Endodermal cell (in vitro differentiated cells): ENCODE data around the gene KLK5. TPM values are rescaled to one million over a fixed set of nuclear protein-coding genes. Genes with fewer than 3 reads are reported as not detected.

Experiments used
- DNase-seq: peaks from one replicate; pipeline ENCODE4 v3.0.0-alpha.2; 2017
- H3K27ac ChIP-seq: 2 replicates; pipeline ENCODE4 v1.5.1; 2013; ENCODE audit warnings: mild to moderate bottlenecking, low read depth, low read length, moderate library complexity
- H3K27me3 ChIP-seq: 2 replicates; pipeline ENCODE4 v1.6.1; 2013; ENCODE audit warnings: mild to moderate bottlenecking, low read length, moderate library complexity; ENCODE audit not compliant: insufficient read depth, control insufficient read depth, poor library complexity, severe bottlenecking
- H3K36me3 ChIP-seq: 2 replicates; pipeline ENCODE4 v1.7.0; 2013; ENCODE audit warnings: mild to moderate bottlenecking, low read length, moderate library complexity; ENCODE audit not compliant: control insufficient read depth, insufficient read depth
- H3K4me1 ChIP-seq: one replicate; pipeline ENCODE4 v1.7.0; 2013; ENCODE audit warnings: low read length; ENCODE audit not compliant: control insufficient read depth, insufficient read depth
- H3K4me3 ChIP-seq: 2 replicates; pipeline ENCODE4 v1.5.1; 2013; ENCODE audit warnings: mild to moderate bottlenecking, low read length, moderate library complexity
- H3K9ac ChIP-seq: 2 replicates; pipeline ENCODE4 v1.6.1; 2013; ENCODE audit warnings: mild to moderate bottlenecking, low read length, moderate library complexity; ENCODE audit not compliant: poor library complexity, severe bottlenecking; ENCODE audit errors: extremely low read depth
- H3K9me3 ChIP-seq: 2 replicates; pipeline ENCODE4 v1.6.1; 2013; ENCODE audit warnings: mild to moderate bottlenecking, low read length, moderate library complexity; ENCODE audit not compliant: control insufficient read depth
- H3K27ac Mint-ChIP-seq: 2 replicates; pipeline ENCODE4 v1.8.0; 2020; ENCODE audit warnings: mixed read lengths
- H3K27me3 Mint-ChIP-seq: 2 replicates; pipeline ENCODE4 v1.8.0; 2021; ENCODE audit warnings: mild to moderate bottlenecking, mixed read lengths; ENCODE audit not compliant: insufficient read depth
- H3K36me3 Mint-ChIP-seq: 2 replicates; pipeline ENCODE4 v1.8.0; 2020; ENCODE audit warnings: low read depth, mixed read lengths
- H3K4me1 Mint-ChIP-seq: 2 replicates; pipeline ENCODE4 v1.8.0; 2020; ENCODE audit warnings: mixed read lengths
- H3K4me3 Mint-ChIP-seq: 2 replicates; pipeline ENCODE4 v1.8.0; 2020; ENCODE audit warnings: mild to moderate bottlenecking, moderate library complexity, mixed read lengths
- H3K9me3 Mint-ChIP-seq: 2 replicates; pipeline ENCODE4 v1.8.0; 2020; ENCODE audit warnings: mild to moderate bottlenecking, mixed read lengths
- CTCF ChIP-seq: fragments of 200-600 bp; sonication (generic); conservative IDR thresholded peaks from 2 replicates; pipeline ENCODE4 v1.5.0; 2021; ENCODE audit warnings: antibody characterized with exemption, mild to moderate bottlenecking
- WGBS, 2 experiments: methylation state at CpG; one replicate each; pipeline versions ENCODE4 v1.1.5 to v1.1.7; 2013; ENCODE audit warnings: missing lambda C conversion rate in 2 of 2, mixed read lengths in 1 of 2; ENCODE audit not compliant: insufficient coverage in 1 of 2, insufficient read length in 1 of 2; 5-methylcytosine and 5-hydroxymethylcytosine counted together
- total RNA-seq, 2 donors: library from RNA; stranded (reverse); fragmentation: NEBNext Ultra II Directional in 1 of 2; extraction: Animal tissue kit (Norgen Biotek cat#: 25700) in 1 of 2; gene quantifications; 2 replicates in 1 of 2; 3 replicates in 1 of 2; pipeline ENCODE4 v1.2.1, GENCODE V29; 2021

Gene KLK5
- total RNA-seq, 2 donors from 2014 or later: not detected

- peaks cover 39% of the 10 kb centered on the region for H3K27me3 Mint-ChIP-seq
- no peak overlapping the region for H3K4me3 Mint-ChIP-seq
- Histone ChIP-seq H3K27ac (no peak overlapping the region), H3K4me1 (no peaks in the 10 kb centered on the region), H3K27me3 (no peaks in the 10 kb centered on the region), H3K36me3 (no peaks in the 10 kb centered on the region), H3K9me3 (no peaks in the 10 kb centered on the region), H3K4me3 (no peak overlapping the region), H3K9ac (no peak overlapping the region)
- 68 to 72% methylated on average over 4 of the region's 4 CpGs for WGBS, 2 experiments
- no peaks in the 10 kb centered on the region for H3K36me3 Mint-ChIP-seq
- H3K4me1 Mint-ChIP-seq: no peaks in the 10 kb centered on the region
- TF ChIP-seq CTCF: no peak
- H3K27ac Mint-ChIP-seq: no peak overlapping the region
- DNase-seq: no peak
- H3K9me3 Mint-ChIP-seq: peaks cover 16% of the 10 kb centered on the region
Observed at GRCh38 chr19:50944795-50945194, 8.0 kb downstream of the KLK5 start.

GRCh38 chr19:50943074-50943828, 9.6 kb downstream of the KLK5 start:
- H3K36me3 ChIP-seq: no peaks in the 10 kb centered on the region
- DNase-seq: no peak
- no peak overlapping the region for H3K9ac ChIP-seq
- Mint-ChIP-seq H3K4me1 (no peaks in the 10 kb centered on the region), H3K36me3 (no peaks in the 10 kb centered on the region), H3K4me3 (no peak overlapping the region), H3K27ac (no peak overlapping the region), H3K27me3 (peaks cover 40% of the 10 kb centered on the region), H3K9me3 (peaks cover 20% of the 10 kb centered on the region)
- 87 to 89% methylated on average over 8 to 9 of the region's 10 CpGs for WGBS, 2 experiments
- H3K27me3 ChIP-seq: no peaks in the 10 kb centered on the region
- H3K9me3 ChIP-seq: peaks cover 7% of the 10 kb centered on the region
- H3K4me3 ChIP-seq: no peak overlapping the region
- no peak overlapping the region for H3K27ac ChIP-seq
- H3K4me1 ChIP-seq: no peaks in the 10 kb centered on the region
- no peak for TF ChIP-seq CTCF

- 67 to 74% methylated on average over 1 to 2 of the region's 2 CpGs for WGBS, 2 experiments
- H3K27ac Mint-ChIP-seq: no peak overlapping the region
- H3K4me3 Mint-ChIP-seq: no peak overlapping the region
- H3K27me3 Mint-ChIP-seq: peaks cover 43% of the 10 kb centered on the region
- H3K4me3 ChIP-seq: no peak overlapping the region
- no peak overlapping the region for H3K27ac ChIP-seq
- H3K9ac ChIP-seq: no peak overlapping the region
- H3K36me3 ChIP-seq: no peaks in the 10 kb centered on the region
- peaks cover 7% of the 10 kb centered on the region for H3K9me3 ChIP-seq
- H3K27me3 ChIP-seq: no peaks in the 10 kb centered on the region
- H3K36me3 Mint-ChIP-seq: no peaks in the 10 kb centered on the region
- no peaks in the 10 kb centered on the region for H3K4me1 Mint-ChIP-seq
- DNase-seq: no peak
- H3K9me3 Mint-ChIP-seq: peaks cover 20% of the 10 kb centered on the region
- TF ChIP-seq CTCF: no peak
- H3K4me1 ChIP-seq: no peaks in the 10 kb centered on the region
Observed at GRCh38 chr19:50939596-50939995, 13.2 kb downstream of the KLK5 start.
